Osteocyte (in vitro differentiated cells): ENCODE measurements around the gene TBCD. TPM values are rescaled to one million over a fixed set of nuclear protein-coding genes. Genes with fewer than 3 reads are reported as not detected.
A peak's percentile ranks its signal among the peaks of the same experiment; 100 is the strongest.

Experiments
- DNase-seq: peaks from one replicate; pipeline ENCODE4 v3.0.0; 2021; ENCODE audit warnings: mixed read lengths; ENCODE audit not compliant: unreplicated experiment; ENCODE audit errors: extremely low spot score
- H3K27ac Mint-ChIP-seq: one replicate; pipeline ENCODE4 v1.8.0; 2021; ENCODE audit warnings: mild to moderate bottlenecking, mixed read lengths; ENCODE audit not compliant: unreplicated experiment
- H3K27me3 Mint-ChIP-seq: one replicate; pipeline ENCODE4 v1.8.0; 2021; ENCODE audit warnings: mixed read lengths; ENCODE audit not compliant: unreplicated experiment
- H3K36me3 Mint-ChIP-seq: one replicate; pipeline ENCODE4 v1.8.0; 2021; ENCODE audit warnings: mixed read lengths; ENCODE audit not compliant: unreplicated experiment
- H3K4me1 Mint-ChIP-seq: one replicate; pipeline ENCODE4 v1.8.0; 2021; ENCODE audit warnings: mixed read lengths; ENCODE audit not compliant: unreplicated experiment
- H3K4me3 Mint-ChIP-seq: one replicate; pipeline ENCODE4 v1.8.0; 2021; ENCODE audit warnings: mild to moderate bottlenecking, moderate library complexity, mixed read lengths; ENCODE audit not compliant: unreplicated experiment
- H3K9me3 Mint-ChIP-seq: one replicate; pipeline ENCODE4 v1.8.0; 2021; ENCODE audit warnings: mixed read lengths; ENCODE audit not compliant: unreplicated experiment
- CTCF ChIP-seq: fragments of 200-600 bp; sonication (generic); IDR thresholded peaks from 2 replicates; pipeline ENCODE4 v1.5.0; 2021; ENCODE audit warnings: antibody characterized with exemption, mild to moderate bottlenecking, moderate library complexity
- total RNA-seq: library from RNA; stranded (reverse); gene quantifications from 2 replicates; pipeline ENCODE4 v1.2.1, GENCODE V29; 2021

The TBCD gene
- total RNA-seq, 1 donor from 2014 or later = 74.0 TPM

GRCh38 chr17:82917699-82918345, 166.0 kb downstream of the TBCD start:
- no peak for DNase-seq
- Mint-ChIP-seq H3K4me1 (peaks cover 3% of the 10 kb centered on the region), H3K4me3 (no peak overlapping the region), H3K36me3 (peaks cover 11% of the 10 kb centered on the region), H3K27ac (no peak overlapping the region), H3K27me3 (no peaks in the 10 kb centered on the region), H3K9me3 (no peaks in the 10 kb centered on the region)
- peak; percentile 41 for TF ChIP-seq CTCF

DNA sequence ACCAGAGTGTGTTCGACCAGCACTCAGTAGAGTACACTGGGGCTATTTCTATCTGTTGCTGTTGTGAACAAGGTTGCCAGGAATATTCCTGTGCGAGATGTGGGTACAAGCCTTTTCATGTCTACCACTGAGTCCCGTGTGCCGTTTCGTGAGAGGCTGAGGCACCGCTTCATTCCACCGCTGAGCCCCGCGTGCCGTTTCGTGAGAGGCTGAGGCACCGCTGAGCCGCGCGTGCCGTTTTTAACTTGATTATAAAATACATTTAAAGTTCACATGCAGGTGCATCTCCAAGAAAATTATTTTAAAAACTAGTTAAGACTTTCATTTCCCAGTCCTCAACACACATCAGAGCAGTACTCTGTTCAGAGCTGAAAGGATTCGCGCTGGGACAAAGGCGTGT, 166.6 kb downstream of the TBCD start:
- no peak overlapping the region for H3K4me3 Mint-ChIP-seq
- DNase-seq = no peak
- peaks cover 11% of the 10 kb centered on the region for H3K36me3 Mint-ChIP-seq
- no peaks in the 10 kb centered on the region for H3K27me3 Mint-ChIP-seq
- no peaks in the 10 kb centered on the region for H3K9me3 Mint-ChIP-seq
- TF ChIP-seq CTCF = no peak
- H3K27ac Mint-ChIP-seq = no peak overlapping the region
- H3K4me1 Mint-ChIP-seq = peaks cover 3% of the 10 kb centered on the region

GRCh38 chr17:82920150-82920549, 168.3 kb downstream of the TBCD start:
- TF ChIP-seq CTCF = no peak
- no peak for DNase-seq
- Mint-ChIP-seq H3K4me1 (no peaks in the 10 kb centered on the region), H3K4me3 (no peak overlapping the region), H3K27ac (no peak overlapping the region), H3K9me3 (no peaks in the 10 kb centered on the region), H3K27me3 (no peaks in the 10 kb centered on the region), H3K36me3 (peaks cover 7% of the 10 kb centered on the region)

DNA sequence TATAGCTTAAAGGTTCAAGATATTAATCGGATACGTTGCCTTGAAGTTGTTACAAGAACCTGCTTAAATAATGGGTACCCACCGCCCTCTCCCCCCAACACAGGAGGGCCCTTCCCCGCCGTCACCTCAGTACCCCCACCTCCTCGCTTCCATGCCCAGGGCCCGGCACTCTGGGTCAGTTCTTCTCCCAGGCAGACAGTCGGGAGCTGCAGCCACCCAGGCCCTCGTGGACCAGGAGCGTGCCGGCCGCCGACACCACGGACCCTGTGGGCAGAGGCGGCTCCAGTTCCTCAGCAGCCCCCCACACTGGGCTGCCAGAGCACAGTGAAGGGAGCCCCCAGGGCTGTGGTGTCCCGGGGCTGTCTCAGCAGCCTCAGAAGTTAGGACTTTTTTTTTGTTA, 168.8 kb downstream of the TBCD start:
- TF ChIP-seq CTCF = no peak
- H3K9me3 Mint-ChIP-seq = no peaks in the 10 kb centered on the region
- no peaks in the 10 kb centered on the region for H3K27me3 Mint-ChIP-seq
- H3K27ac Mint-ChIP-seq = no peak overlapping the region
- H3K4me1 Mint-ChIP-seq = no peaks in the 10 kb centered on the region
- H3K4me3 Mint-ChIP-seq = no peak overlapping the region
- DNase-seq = no peak
- H3K36me3 Mint-ChIP-seq = peaks cover 4% of the 10 kb centered on the region

DNA sequence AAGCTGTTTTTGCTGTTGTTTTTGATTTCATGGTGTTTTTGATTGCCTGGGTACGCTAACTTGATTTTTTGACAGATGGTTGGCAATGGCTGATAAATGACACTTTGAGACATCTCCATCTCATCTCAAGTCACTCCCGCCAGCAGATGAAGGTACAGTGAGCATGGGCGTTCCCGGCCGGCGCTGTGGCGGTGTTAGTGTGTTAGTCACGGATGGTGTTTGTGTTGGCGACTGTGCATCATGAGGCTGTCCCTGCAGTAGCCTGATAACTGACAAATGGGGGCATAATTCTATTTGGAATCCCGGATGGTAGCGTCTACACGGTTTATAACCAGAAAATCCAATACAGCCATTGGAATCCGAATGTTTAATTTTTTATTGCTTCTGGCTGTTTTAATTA, 169.6 kb downstream of the TBCD start:
- Mint-ChIP-seq H3K27me3 (no peaks in the 10 kb centered on the region), H3K36me3 (peaks cover 2% of the 10 kb centered on the region)
- no peak for TF ChIP-seq CTCF

More for the DNA sequence above, 169.6 kb downstream of the TBCD start:
- Mint-ChIP-seq H3K9me3 (no peaks in the 10 kb centered on the region), H3K4me1 (no peaks in the 10 kb centered on the region), H3K4me3 (no peak overlapping the region), H3K27ac (no peak overlapping the region)
- DNase-seq = no peak
